Epithelial cell of proximal tubule (primary cell): ENCODE results near the gene VEZT. TPM values are rescaled to one million over a fixed set of nuclear protein-coding genes. Genes with fewer than 3 reads are reported as not detected.

ENCODE experiments used
- DNase-seq: peaks from one replicate; pipeline ENCODE4 v3.0.0-alpha.2; 2011; ENCODE audit warnings: low read depth
- H3K4me3 ChIP-seq: 2 replicates; pipeline ENCODE4 v1.5.1; 2011; ENCODE audit warnings: low read depth, mild to moderate bottlenecking, low read length
- CTCF ChIP-seq: conservative IDR thresholded peaks from 2 replicates; pipeline ENCODE4 v1.5.1; 2012; ENCODE audit warnings: low read depth, mild to moderate bottlenecking, low read length
- total RNA-seq: library from RNA; depleted of rRNA; stranded (reverse); fragments of >200 nt; gene quantifications from 2 replicates; pipeline ENCODE4 v1.2.3, GENCODE V29; 2015

Gene VEZT
- total RNA-seq, 1 donor from 2014 or later = 99.4 TPM

GRCh38 chr12:95257541-95257940 is 39.9 kb downstream of the VEZT start:
- no peak overlapping the region for H3K4me3 ChIP-seq
- DNase-seq = no peak
- no peak for TF ChIP-seq CTCF

- no peak for TF ChIP-seq CTCF
- no peak for DNase-seq
- no peak overlapping the region for H3K4me3 ChIP-seq
These were observed 40.5 kb downstream of the VEZT start for GRCh38 chr12:95258151-95258550.

- no peak for DNase-seq
- H3K4me3 ChIP-seq = no peak overlapping the region
- TF ChIP-seq CTCF = no peak
These were observed 41.2 kb downstream of the VEZT start for GRCh38 chr12:95258803-95259202.

- TF ChIP-seq CTCF = no peak
- no peak for DNase-seq
- H3K4me3 ChIP-seq = no peak overlapping the region
These were observed 41.8 kb downstream of the VEZT start for GRCh38 chr12:95259368-95259767.

GRCh38 chr12:95261109-95261508 is 43.5 kb downstream of the VEZT start:
- H3K4me3 ChIP-seq = no peak overlapping the region
- no peak for TF ChIP-seq CTCF
- DNase-seq = no peak

- no peak for DNase-seq
- TF ChIP-seq CTCF = no peak
- no peak overlapping the region for H3K4me3 ChIP-seq
These were observed 45.2 kb downstream of the VEZT start for GRCh38 chr12:95262808-95263207.

- TF ChIP-seq CTCF = no peak
- H3K4me3 ChIP-seq = no peak overlapping the region
- no peak for DNase-seq
These were observed 48.2 kb downstream of the VEZT start for GRCh38 chr12:95265765-95266164.
